HG03159 (cell line): ENCODE results near the gene MSH6.
"Not testable (repeated sequence)": the region's sequence is repeated elsewhere in the genome, so short reads cannot be mapped to it uniquely, and the experiment has no call there.

Source experiments
- ATAC-seq: cut with Tn5 transposase; IDR thresholded peaks from one replicate; pipeline ENCODE4 v1.9.1; 2021; ENCODE audit warnings: mild to moderate bottlenecking, moderate library complexity; ENCODE audit not compliant: unreplicated experiment

The MSH6 gene

DNA sequence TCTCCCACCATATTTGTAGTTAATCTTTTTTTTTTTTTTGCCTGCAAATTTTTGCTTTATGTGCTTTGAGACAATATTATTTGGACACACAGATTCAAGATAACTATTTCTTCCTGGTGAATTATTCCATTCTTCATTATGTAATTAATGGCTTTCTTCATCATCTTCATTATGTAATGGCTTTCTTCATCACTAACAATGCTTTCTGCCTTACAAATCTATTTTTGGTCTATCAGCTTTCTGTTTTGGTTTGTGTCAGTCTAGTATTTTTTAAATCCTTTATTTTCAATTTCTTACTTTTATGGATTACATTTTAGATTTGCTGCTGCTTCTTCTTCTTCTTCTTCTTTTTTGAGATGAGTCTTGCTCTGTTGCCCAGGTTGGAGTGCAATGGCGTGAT is 60.5 kb downstream of the MSH6 start:
- ATAC-seq: no peak

DNA sequence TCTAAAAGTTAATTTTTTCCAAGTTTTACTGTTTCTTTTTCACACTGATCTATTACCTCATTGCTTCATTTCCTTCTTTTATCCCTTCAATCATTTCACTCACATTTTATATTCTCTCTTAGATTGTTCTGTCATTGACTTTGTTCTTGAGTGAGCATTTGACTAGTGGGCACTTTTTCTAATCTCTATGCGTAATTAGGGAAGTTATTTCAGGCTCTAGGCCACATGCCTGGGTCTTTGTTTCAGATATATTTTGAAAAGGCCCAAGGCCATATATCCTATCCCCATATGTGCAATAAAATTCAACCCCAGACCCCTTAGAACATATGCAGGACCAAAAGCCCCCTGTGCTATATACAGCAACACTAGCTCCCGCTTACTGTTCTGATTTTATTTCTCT is 61.2 kb downstream of the MSH6 start:
- no peak for ATAC-seq

- no peak for ATAC-seq
Measured at GRCh38 chr2:47849368-47849767, 66.4 kb downstream of the MSH6 start.

DNA sequence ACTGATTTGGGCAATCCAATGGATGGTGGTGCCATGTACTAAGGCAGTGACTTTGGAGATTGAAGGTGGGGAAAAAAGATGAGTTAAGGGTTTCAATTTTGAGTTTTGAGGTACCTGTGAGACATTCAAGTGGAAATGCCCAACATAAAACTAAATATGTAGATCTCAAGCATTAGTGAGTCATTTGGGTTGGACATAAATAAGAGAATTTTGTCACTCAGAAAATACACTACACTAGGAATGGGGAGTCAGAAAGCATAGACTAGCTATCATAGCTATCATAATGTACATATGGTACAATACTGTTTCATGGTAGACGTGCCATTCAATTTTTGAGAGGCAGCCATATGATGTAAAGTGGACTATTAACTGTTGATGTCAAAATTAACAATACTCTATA is 67.3 kb downstream of the MSH6 start:
- no peak for ATAC-seq

- not testable (repeated sequence) for ATAC-seq
Measured at GRCh38 chr2:47853067-47853777, 70.3 kb downstream of the MSH6 start.
